Activated CD8-positive, alpha-beta T cell treated with anti-CD3 and anti-CD28 coated beads for 36 hours (primary cell): ENCODE results near the gene ZNF362. TPM values are rescaled to one million over a fixed set of nuclear protein-coding genes. Genes with fewer than 3 reads are reported as not detected.

ENCODE experiments used
- ATAC-seq: fragments of 200-7000 bp; cut with Tn5 transposase; one replicate; pipeline ENCODE4 v1.10.0; 2021; ENCODE audit warnings: mild to moderate bottlenecking, moderate library complexity
- CTCF ChIA-PET: fragments of 350-600 bp; sonication (Branson Sonifier 250); formaldehyde crosslinking; loops from one replicate; lab custom pipeline; 2021; ENCODE audit warnings: antibody characterized with exemption; lab: Charles Lee
- POLR2A ChIA-PET: fragments of 350-600 bp; sonication (Branson Sonifier 250); formaldehyde crosslinking; loops from one replicate; lab custom pipeline; 2021; ENCODE audit warnings: antibody characterized with exemption; lab: Charles Lee
- DNase-seq: peaks from one replicate; pipeline ENCODE4 v3.0.0-alpha.2; 2020
- H3K27ac Mint-ChIP-seq: one replicate; pipeline ENCODE4 v1.8.0; 2021; ENCODE audit warnings: mild to moderate bottlenecking, mixed read lengths
- H3K27me3 Mint-ChIP-seq: one replicate; pipeline ENCODE4 v1.8.0; 2021; ENCODE audit warnings: mixed read lengths
- H3K36me3 Mint-ChIP-seq: one replicate; pipeline ENCODE4 v1.8.0; 2021; ENCODE audit warnings: low read depth, mixed read lengths
- H3K4me1 Mint-ChIP-seq: one replicate; pipeline ENCODE4 v1.8.0; 2021; ENCODE audit warnings: low read depth, mixed read lengths
- H3K4me3 Mint-ChIP-seq: one replicate; pipeline ENCODE4 v1.8.0; 2021; ENCODE audit warnings: mild to moderate bottlenecking, moderate library complexity, mixed read lengths
- H3K9me3 Mint-ChIP-seq: one replicate; pipeline ENCODE4 v1.8.0; 2021; ENCODE audit warnings: mixed read lengths
- CTCF ChIP-seq: fragments of 200-600 bp; IDR thresholded peaks from one replicate; pipeline ENCODE4 v1.8.0; 2022; ENCODE audit warnings: antibody characterized with exemption, mild to moderate bottlenecking
- intact Hi-C: fragments of 100-400 bp; cut with micrococcal nuclease; formaldehyde crosslinking; loops from one replicate; pipeline ENCODE4 v1.10.0; 2022
- total RNA-seq, 2 experiments: library from RNA; stranded (reverse); gene quantifications; one replicate each; pipeline ENCODE4 v1.2.3, GENCODE V29; 2021

ZNF362 gene
- total RNA-seq, 2 experiments from 2014 or later, result 5.4 to 7.8 TPM

- Mint-ChIP-seq H3K27ac (no peak overlapping the region), H3K27me3 (no peaks in the 10 kb centered on the region), H3K4me3 (no peak overlapping the region), H3K36me3 (peaks cover 10% of the 10 kb centered on the region), H3K9me3 (no peaks in the 10 kb centered on the region), H3K4me1 (peaks cover 7% of the 10 kb centered on the region)
- TF ChIP-seq CTCF, result no peak
- DNase-seq (no peak), ATAC-seq (no peak)
- ChIA-PET CTCF (interaction anchor here (4.2 to 4.8 kb wide), 2 partner anchors 72 to 78 kb away, joined by 37 to 64 read pairs; no protein-coding TSS in a partner anchor), POLR2A (interaction anchor here (0.5 kb wide), 1 partner anchor 100 kb away, joined by 3 read pairs; no protein-coding TSS in a partner anchor)
- intact Hi-C loops, result no loop called here
Measured at GRCh38 chr1:33292726-33293340, 36.5 kb downstream of the ZNF362 start.

GRCh38 chr1:33294071-33295010 is 38.0 kb downstream of the ZNF362 start:
- H3K36me3 Mint-ChIP-seq, result peaks cover 5% of the 10 kb centered on the region
- no peak overlapping the region for H3K27ac Mint-ChIP-seq
- DNase-seq (no peak), ATAC-seq (no peak)
- POLR2A ChIA-PET, result no interaction called here
- no peak for TF ChIP-seq CTCF
- intact Hi-C loops, result loop anchor here (2.0 to 5.0 kb wide), 2 partner anchors 72 to 178 kb away; partner anchors contain the start of gene ZSCAN20
- H3K4me3 Mint-ChIP-seq, result no peak overlapping the region
- H3K9me3 Mint-ChIP-seq, result no peaks in the 10 kb centered on the region
- H3K4me1 Mint-ChIP-seq, result peaks cover 7% of the 10 kb centered on the region
- CTCF ChIA-PET, result interaction anchor here (1.0 to 4.8 kb wide), 12 partner anchors 10 to 181 kb away, joined by 3 to 64 read pairs (median 10); partner anchors contain the start of genes A3GALT2 and ZSCAN20
- H3K27me3 Mint-ChIP-seq, result no peaks in the 10 kb centered on the region

- no peaks in the 10 kb centered on the region for H3K27me3 Mint-ChIP-seq
- intact Hi-C loops, result loop anchor here (2.0 to 5.0 kb wide), 2 partner anchors 72 to 177 kb away; partner anchors contain the start of gene ZSCAN20
- H3K27ac Mint-ChIP-seq, result no peak overlapping the region
- POLR2A ChIA-PET, result interaction anchor here (0.9 kb wide), 1 partner anchor 44 kb away, joined by 3 read pairs; no protein-coding TSS in a partner anchor
- H3K9me3 Mint-ChIP-seq, result no peaks in the 10 kb centered on the region
- peaks cover 7% of the 10 kb centered on the region for H3K4me1 Mint-ChIP-seq
- DNase-seq, result no peak
- ATAC-seq, result no peak
- CTCF ChIA-PET, result interaction anchor here (0.7 to 4.8 kb wide), 48 partner anchors 10 to 645 kb away, joined by 3 to 64 read pairs (median 6); partner anchors contain the start of genes A3GALT2 and ZSCAN20
- no peak overlapping the region for H3K4me3 Mint-ChIP-seq
- no peak for TF ChIP-seq CTCF
- no peaks in the 10 kb centered on the region for H3K36me3 Mint-ChIP-seq
Measured at GRCh38 chr1:33295023-33295422, 38.7 kb downstream of the ZNF362 start.

- DNase-seq (peak; percentile 95), ATAC-seq (peak; percentile 95)
- Mint-ChIP-seq H3K36me3 (no peaks in the 10 kb centered on the region), H3K4me3 (no peak overlapping the region), H3K9me3 (no peaks in the 10 kb centered on the region), H3K4me1 (peaks cover 7% of the 10 kb centered on the region), H3K27ac (no peak overlapping the region), H3K27me3 (no peaks in the 10 kb centered on the region)
- TF ChIP-seq CTCF, result peak; percentile 96
- POLR2A ChIA-PET, result interaction anchor here (0.9 kb wide), 1 partner anchor 43 kb away, joined by 3 read pairs; no protein-coding TSS in a partner anchor
- intact Hi-C loops, result loop anchor here (2.0 to 5.0 kb wide), 2 partner anchors 71 to 177 kb away; partner anchors contain the start of gene ZSCAN20
- CTCF ChIA-PET, result interaction anchor here (0.6 to 4.8 kb wide), 53 partner anchors 10 to 645 kb away, joined by 3 to 64 read pairs (median 5); partner anchors contain the start of genes A3GALT2 and ZSCAN20
Measured at GRCh38 chr1:33295450-33296081, 39.3 kb downstream of the ZNF362 start.
